IMR-90 (cell line): Measurements from ENCODE around the gene CAPZA2. TPM values are rescaled to one million over a fixed set of nuclear protein-coding genes. Genes with fewer than 3 reads are reported as not detected.
"Not testable (repeated sequence)": the region's sequence is repeated elsewhere in the genome, so short reads cannot be mapped to it uniquely, and the experiment has no call there.

Experiments
- ATAC-seq: fragments of 200-7000 bp; cut with Tn5 transposase; 2 replicates; pipeline ENCODE4 v1.9.1; 2020; ENCODE audit warnings: low read depth, mild to moderate bottlenecking, moderate library complexity
- BruUV-seq: library from RNA; stranded (reverse); fragments of 400-500 nt; replicated peaks from 2 replicates; lab custom pipeline; 2021; lab: Mats Ljungman, UMichigan
- CTCF ChIA-PET: fragments of 300-600 bp; formaldehyde crosslinking; extraction: SDS; loops from one replicate; lab custom pipeline; 2021; ENCODE audit warnings: antibody characterized with exemption; lab: Yijun Ruan, JAX
- POLR2A ChIA-PET: fragments of 300-600 bp; sonication (Branson Sonifier 250); formaldehyde crosslinking; loops from one replicate; lab custom pipeline; 2022; ENCODE audit warnings: antibody characterized with exemption; ENCODE audit not compliant: unreplicated experiment; lab: Charles Lee
- DNase-seq: peaks from one replicate; pipeline ENCODE4 v3.0.0; 2013
- H2AFZ ChIP-seq: replicated peaks from 2 replicates; pipeline ENCODE3; 2013; ENCODE audit warnings: low read length, mild to moderate bottlenecking; ENCODE audit not compliant: poor library complexity
- H2AK5ac ChIP-seq: 2 replicates; pipeline ENCODE4 v1.6.1; 2013; ENCODE audit warnings: low read depth, low read length, inconsistent platforms
- H2AK9ac ChIP-seq: replicated peaks from 2 replicates; pipeline ENCODE3; 2013; ENCODE audit warnings: mild to moderate bottlenecking, low read depth, low read length, moderate library complexity; ENCODE audit not compliant: poor library complexity
- H2BK120ac ChIP-seq: 2 replicates; pipeline ENCODE4 v1.6.1; 2013; ENCODE audit warnings: low read depth, low read length, inconsistent platforms
- H2BK15ac ChIP-seq: 3 replicates; pipeline ENCODE4 v1.6.1; 2013; ENCODE audit warnings: low read depth, low read length, inconsistent platforms
- H2BK20ac ChIP-seq: 2 replicates; pipeline ENCODE4 v1.6.1; 2013; ENCODE audit warnings: low read depth, mild to moderate bottlenecking, inconsistent platforms, low read length, moderate library complexity
- H2BK5ac ChIP-seq: 2 replicates; pipeline ENCODE4 v1.6.1; 2013; ENCODE audit warnings: mild to moderate bottlenecking, low read depth, low read length, inconsistent platforms; ENCODE audit not compliant: poor library complexity, severe bottlenecking
- H3K14ac ChIP-seq: replicated peaks from 2 replicates; pipeline ENCODE4 v1.6.1; 2013; ENCODE audit warnings: low read depth, low read length, inconsistent platforms
- H3K18ac ChIP-seq: 2 replicates; pipeline ENCODE4 v1.6.1; 2013; ENCODE audit warnings: low read depth, low read length, control low read depth
- H3K23ac ChIP-seq: 2 replicates; pipeline ENCODE4 v1.6.1; 2013; ENCODE audit warnings: low read depth, low read length, inconsistent platforms
- H3K27ac ChIP-seq: 2 replicates; pipeline ENCODE4 v1.5.1; 2013; ENCODE audit warnings: mild to moderate bottlenecking, control low read depth, low read length; ENCODE audit not compliant: insufficient read depth
- H3K27me3 ChIP-seq: 2 replicates; pipeline ENCODE4 v1.6.1; 2013; ENCODE audit warnings: low read length; ENCODE audit not compliant: control insufficient read depth, insufficient read depth
- H3K36me3 ChIP-seq: 2 replicates; pipeline ENCODE4 v1.6.1; 2013; ENCODE audit warnings: low read length, mixed read lengths; ENCODE audit not compliant: control insufficient read depth, insufficient read depth
- H3K4ac ChIP-seq: 2 replicates; pipeline ENCODE4 v1.6.1; 2013; ENCODE audit warnings: low read depth, low read length, inconsistent platforms
- H3K4me1 ChIP-seq: 2 replicates; pipeline ENCODE4 v1.6.1; 2013; ENCODE audit warnings: low read length, mixed read lengths; ENCODE audit not compliant: control insufficient read depth, insufficient read depth
- H3K4me2 ChIP-seq: 2 replicates; pipeline ENCODE4 v1.6.1; 2013; ENCODE audit warnings: low read depth, mild to moderate bottlenecking, control low read depth, low read length, moderate library complexity
- H3K4me3 ChIP-seq: 2 replicates; pipeline ENCODE4 v1.5.1; 2013; ENCODE audit warnings: low read depth, mild to moderate bottlenecking, control low read depth, low read length, moderate library complexity; ENCODE audit not compliant: insufficient read depth
- H3K56ac ChIP-seq: 2 replicates; pipeline ENCODE4 v1.6.1; 2013; ENCODE audit warnings: low read length, inconsistent platforms; ENCODE audit not compliant: insufficient read depth; ENCODE audit errors: extremely low read depth
- H3K79me1 ChIP-seq, 2 experiments: 2 replicates each; pipeline ENCODE4 v1.6.1; 2013; ENCODE audit warnings: low read length in 2 of 2, inconsistent platforms in 1 of 2, low read depth in 1 of 2
- H3K9ac ChIP-seq: 2 replicates; pipeline ENCODE4 v1.6.1; 2013; ENCODE audit warnings: low read depth, low read length, control low read depth
- H3K9me1 ChIP-seq: 2 replicates; pipeline ENCODE4 v1.6.1; 2013; ENCODE audit warnings: low read length, inconsistent platforms; ENCODE audit not compliant: insufficient read depth
- H3K9me3 ChIP-seq: 2 replicates; pipeline ENCODE4 v1.6.1; 2013; ENCODE audit warnings: low read length; ENCODE audit not compliant: control insufficient read depth, insufficient read depth
- H4K20me1 ChIP-seq: 2 replicates; pipeline ENCODE4 v1.6.1; 2013; ENCODE audit warnings: low read length, inconsistent platforms; ENCODE audit not compliant: insufficient read depth
- H4K5ac ChIP-seq: 2 replicates; pipeline ENCODE4 v1.6.1; 2013; ENCODE audit warnings: mild to moderate bottlenecking, low read depth, low read length, control low read depth
- H4K8ac ChIP-seq, 2 experiments: 2 replicates each; pipeline ENCODE4 v1.6.1; 2013; ENCODE audit warnings: low read depth in 2 of 2, low read length in 2 of 2, control low read depth in 1 of 2, inconsistent platforms in 1 of 2
- H4K91ac ChIP-seq: 2 replicates; pipeline ENCODE4 v1.6.1; 2013; ENCODE audit warnings: low read depth, low read length, inconsistent platforms; ENCODE audit not compliant: insufficient read depth
- WGBS, 2 experiments: methylation state at CpG; one replicate each; pipeline versions ENCODE4 v1.1.5 to v1.1.7; 2013; ENCODE audit warnings: missing lambda C conversion rate in 2 of 2; ENCODE audit not compliant: insufficient read length in 1 of 2; ENCODE audit errors: extremely low coverage in 2 of 2; 5-methylcytosine and 5-hydroxymethylcytosine counted together
- dilution Hi-C: fragments of 300-500 bp; cut with HindIII; formaldehyde crosslinking; loops from one replicate; pipeline ENCODE4 v1.14.3; 2018; ENCODE audit warnings: low sequenced_read_pairs; ENCODE audit not compliant: unreplicated experiment
- in situ Hi-C: fragments of 300-500 bp; cut with MboI; formaldehyde crosslinking; loops from 3 replicates; pipeline ENCODE4 v1.14.3; 2019; ENCODE audit warnings: low sequenced_read_pairs, inconsistent platforms, mixed read lengths
- intact Hi-C: fragments of 100-400 bp; cut with micrococcal nuclease; formaldehyde crosslinking; loops from 2 replicates; pipeline ENCODE4 v1.10.0; 2022
- polyA plus RNA-seq, 3 experiments: library from polyadenylated mRNA; depleted of rRNA; stranded (reverse); fragments of >200 nt; gene quantifications; 2 replicates each; pipeline ENCODE4 v1.2.3, GENCODE V29; 2012; ENCODE audit warnings: low replicate concordance in 1 of 3
- total RNA-seq: library from RNA; depleted of rRNA; stranded (reverse); fragments of >200 nt; gene quantifications from 2 replicates; pipeline ENCODE4 v1.2.3, GENCODE V29; 2012

The CAPZA2 gene
- total and polyA plus RNA-seq, 2 of the 4 experiments (the other 2 are of a cell fraction): 66.6 to 133 TPM

GRCh38 chr7:116821647-116822046, 40.7 kb upstream of the CAPZA2 start:
- H3K27me3 ChIP-seq, dilution Hi-C loops, H3K23ac ChIP-seq, H3K4me1 ChIP-seq, DNase-seq, H3K4ac ChIP-seq, H3K9me3 ChIP-seq, ATAC-seq, H2BK15ac ChIP-seq, H2AFZ ChIP-seq, in situ Hi-C loops, H4K91ac ChIP-seq, H3K27ac ChIP-seq, H3K14ac ChIP-seq, H2BK5ac ChIP-seq, POLR2A ChIA-PET, H3K4me2 ChIP-seq, CTCF ChIA-PET, H4K20me1 ChIP-seq, H4K5ac ChIP-seq, H3K18ac ChIP-seq, H4K8ac ChIP-seq, BruUV-seq, H3K56ac ChIP-seq, H2AK9ac ChIP-seq, H2BK20ac ChIP-seq, H2BK120ac ChIP-seq, H3K4me3 ChIP-seq, H2AK5ac ChIP-seq, H3K79me1 ChIP-seq, H3K9me1 ChIP-seq, H3K36me3 ChIP-seq, H3K9ac ChIP-seq: not testable (repeated sequence)
- no CpG with 5 or more reads among the region's 4 CpGs for WGBS, 2 experiments
- intact Hi-C loops: loop anchor here (5.0 kb wide), 1 partner anchor 36 kb away; no protein-coding TSS in a partner anchor
